NCI-H2107 (cell line): ENCODE data around the gene NR4A2.

Experiments used
- DNase-seq: peaks from one replicate; lab custom pipeline; 2025; lab: John Stamatoyannopoulos, UW

NR4A2 gene

GRCh38 chr2:156332534-156333273 lies at the start of gene NR4A2:
Gene NR4A2, minus strand, starts transcription at chr2:156332721. Its CDS starts 2,535 bp downstream, at chr2:156330186.
- peak; percentile 22 for DNase-seq

GRCh38 chr2:156380117-156380645 lies 47.7 kb upstream of the NR4A2 start:
- no peak for DNase-seq

- DNase-seq = no peak
Observed at GRCh38 chr2:156379714-156380113, 47.2 kb upstream of the NR4A2 start.

GRCh38 chr2:156379071-156379470 lies 46.5 kb upstream of the NR4A2 start:
- DNase-seq = no peak

GRCh38 chr2:156366753-156367152 lies 34.2 kb upstream of the NR4A2 start:
- no peak for DNase-seq

- DNase-seq = no peak
Observed at GRCh38 chr2:156363141-156363540, 30.6 kb upstream of the NR4A2 start.

GRCh38 chr2:156356014-156356754 lies 23.7 kb upstream of the NR4A2 start:
- no peak for DNase-seq

- no peak for DNase-seq
Observed at GRCh38 chr2:156352911-156353310, 20.4 kb upstream of the NR4A2 start.

- no peak for DNase-seq
Observed at GRCh38 chr2:156350374-156351142, 18.0 kb upstream of the NR4A2 start.

- no peak for DNase-seq
Observed at GRCh38 chr2:156349605-156350004, 17.1 kb upstream of the NR4A2 start.

- DNase-seq = no peak
Observed at GRCh38 chr2:156349161-156349560, 16.6 kb upstream of the NR4A2 start.

GRCh38 chr2:156347431-156347830 lies 14.9 kb upstream of the NR4A2 start:
- no peak for DNase-seq

- no peak for DNase-seq
Observed at GRCh38 chr2:156346731-156347130, 14.2 kb upstream of the NR4A2 start.

- DNase-seq = no peak
Observed at GRCh38 chr2:156345582-156345981, 13.1 kb upstream of the NR4A2 start.

GRCh38 chr2:156343940-156344301 lies 11.4 kb upstream of the NR4A2 start:
- no peak for DNase-seq

- DNase-seq = no peak
Observed at GRCh38 chr2:156343096-156343939, 10.8 kb upstream of the NR4A2 start.

- peak; percentile 70 for DNase-seq
Observed at GRCh38 chr2:156342254-156343095, 10.0 kb upstream of the NR4A2 start.

GRCh38 chr2:156341452-156342253 lies 9.1 kb upstream of the NR4A2 start:
- DNase-seq = peak; percentile 63

- DNase-seq = no peak
Observed at GRCh38 chr2:156340804-156341451, 8.4 kb upstream of the NR4A2 start.
